ENCODE results near the gene MLLT1. TPM values are rescaled to one million over a fixed set of nuclear protein-coding genes. Genes with fewer than 3 reads are reported as not detected.

MLLT1 gene
- total and polyA plus RNA-seq, 10 of the 15 experiments (the other 5 are each of a cell fraction or from before 2014, with no cell fraction given): 0.16 to 61.1 (median 8.5) TPM

DNA sequence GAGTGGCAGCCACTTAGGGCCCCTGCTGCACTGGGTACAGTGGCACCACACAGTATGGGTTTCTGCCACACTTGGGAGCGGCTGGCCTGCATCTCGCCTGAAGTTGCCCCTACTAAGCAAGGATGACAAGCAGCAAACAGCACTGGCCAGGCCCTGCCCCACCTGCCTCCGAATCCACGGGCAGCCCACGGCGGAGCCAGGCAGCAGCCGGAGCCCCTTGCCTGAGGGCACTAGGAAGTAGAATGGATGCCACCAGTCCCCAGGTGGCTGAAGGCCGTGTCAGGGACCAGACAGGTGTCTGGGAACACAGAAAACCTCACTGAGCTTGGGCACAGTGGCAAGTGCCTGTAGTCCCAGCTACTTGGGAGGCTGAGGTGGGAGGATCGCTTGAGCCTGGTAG is 19.4 kb downstream of the MLLT1 start (continued):
- TF ChIP-seq, protein P1, sequence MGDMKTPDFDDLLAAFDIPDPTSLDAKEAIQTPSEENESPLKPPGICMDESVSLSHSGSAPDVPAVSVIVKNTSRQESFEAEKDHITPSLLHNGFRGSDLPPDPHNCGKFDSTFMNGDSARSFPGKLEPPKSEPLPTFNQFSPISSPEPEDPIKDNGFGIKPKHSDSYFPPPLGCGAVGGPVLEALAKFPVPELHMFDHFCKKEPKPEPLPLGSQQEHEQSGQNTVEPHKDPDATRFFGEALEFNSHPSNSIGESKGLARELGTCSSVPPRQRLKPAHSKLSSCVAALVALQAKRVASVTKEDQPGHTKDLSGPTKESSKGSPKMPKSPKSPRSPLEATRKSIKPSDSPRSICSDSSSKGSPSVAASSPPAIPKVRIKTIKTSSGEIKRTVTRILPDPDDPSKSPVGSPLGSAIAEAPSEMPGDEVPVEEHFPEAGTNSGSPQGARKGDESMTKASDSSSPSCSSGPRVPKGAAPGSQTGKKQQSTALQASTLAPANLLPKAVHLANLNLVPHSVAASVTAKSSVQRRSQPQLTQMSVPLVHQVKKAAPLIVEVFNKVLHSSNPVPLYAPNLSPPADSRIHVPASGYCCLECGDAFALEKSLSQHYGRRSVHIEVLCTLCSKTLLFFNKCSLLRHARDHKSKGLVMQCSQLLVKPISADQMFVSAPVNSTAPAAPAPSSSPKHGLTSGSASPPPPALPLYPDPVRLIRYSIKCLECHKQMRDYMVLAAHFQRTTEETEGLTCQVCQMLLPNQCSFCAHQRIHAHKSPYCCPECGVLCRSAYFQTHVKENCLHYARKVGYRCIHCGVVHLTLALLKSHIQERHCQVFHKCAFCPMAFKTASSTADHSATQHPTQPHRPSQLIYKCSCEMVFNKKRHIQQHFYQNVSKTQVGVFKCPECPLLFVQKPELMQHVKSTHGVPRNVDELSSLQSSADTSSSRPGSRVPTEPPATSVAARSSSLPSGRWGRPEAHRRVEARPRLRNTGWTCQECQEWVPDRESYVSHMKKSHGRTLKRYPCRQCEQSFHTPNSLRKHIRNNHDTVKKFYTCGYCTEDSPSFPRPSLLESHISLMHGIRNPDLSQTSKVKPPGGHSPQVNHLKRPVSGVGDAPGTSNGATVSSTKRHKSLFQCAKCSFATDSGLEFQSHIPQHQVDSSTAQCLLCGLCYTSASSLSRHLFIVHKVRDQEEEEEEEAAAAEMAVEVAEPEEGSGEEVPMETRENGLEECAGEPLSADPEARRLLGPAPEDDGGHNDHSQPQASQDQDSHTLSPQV (IDR thresholded peaks at IDR 0.05): no peak
- TF ChIP-seq, protein P2, sequence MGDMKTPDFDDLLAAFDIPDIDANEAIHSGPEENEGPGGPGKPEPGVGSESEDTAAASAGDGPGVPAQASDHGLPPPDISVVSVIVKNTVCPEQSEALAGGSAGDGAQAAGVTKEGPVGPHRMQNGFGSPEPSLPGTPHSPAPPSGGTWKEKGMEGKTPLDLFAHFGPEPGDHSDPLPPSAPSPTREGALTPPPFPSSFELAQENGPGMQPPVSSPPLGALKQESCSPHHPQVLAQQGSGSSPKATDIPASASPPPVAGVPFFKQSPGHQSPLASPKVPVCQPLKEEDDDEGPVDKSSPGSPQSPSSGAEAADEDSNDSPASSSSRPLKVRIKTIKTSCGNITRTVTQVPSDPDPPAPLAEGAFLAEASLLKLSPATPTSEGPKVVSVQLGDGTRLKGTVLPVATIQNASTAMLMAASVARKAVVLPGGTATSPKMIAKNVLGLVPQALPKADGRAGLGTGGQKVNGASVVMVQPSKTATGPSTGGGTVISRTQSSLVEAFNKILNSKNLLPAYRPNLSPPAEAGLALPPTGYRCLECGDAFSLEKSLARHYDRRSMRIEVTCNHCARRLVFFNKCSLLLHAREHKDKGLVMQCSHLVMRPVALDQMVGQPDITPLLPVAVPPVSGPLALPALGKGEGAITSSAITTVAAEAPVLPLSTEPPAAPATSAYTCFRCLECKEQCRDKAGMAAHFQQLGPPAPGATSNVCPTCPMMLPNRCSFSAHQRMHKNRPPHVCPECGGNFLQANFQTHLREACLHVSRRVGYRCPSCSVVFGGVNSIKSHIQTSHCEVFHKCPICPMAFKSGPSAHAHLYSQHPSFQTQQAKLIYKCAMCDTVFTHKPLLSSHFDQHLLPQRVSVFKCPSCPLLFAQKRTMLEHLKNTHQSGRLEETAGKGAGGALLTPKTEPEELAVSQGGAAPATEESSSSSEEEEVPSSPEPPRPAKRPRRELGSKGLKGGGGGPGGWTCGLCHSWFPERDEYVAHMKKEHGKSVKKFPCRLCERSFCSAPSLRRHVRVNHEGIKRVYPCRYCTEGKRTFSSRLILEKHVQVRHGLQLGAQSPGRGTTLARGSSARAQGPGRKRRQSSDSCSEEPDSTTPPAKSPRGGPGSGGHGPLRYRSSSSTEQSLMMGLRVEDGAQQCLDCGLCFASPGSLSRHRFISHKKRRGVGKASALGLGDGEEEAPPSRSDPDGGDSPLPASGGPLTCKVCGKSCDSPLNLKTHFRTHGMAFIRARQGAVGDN (IDR thresholded peaks at IDR 0.05): no peak
- no peak for TF ChIP-seq ZNF207 (IDR thresholded peaks at IDR 0.05; ENCODE audit: borderline replicate concordance)
- no peak for TF ChIP-seq TCF12 (IDR thresholded peaks at IDR 0.05; ENCODE audit: low read depth, low read length)
- TF ChIP-seq CHD1 (IDR thresholded peaks at IDR 0.05; ENCODE audit: low read depth, low read length): no peak
